NCI-H1105 treated with DMSO at 0.1 percent for 48 hours (cell line): ENCODE data around the gene HECTD2.
"Not testable (repeated sequence)": the region's sequence is repeated elsewhere in the genome, so short reads cannot be mapped to it uniquely, and the experiment has no call there.

Experiments
- DNase-seq: peaks from one replicate; lab custom pipeline; 2025; lab: John Stamatoyannopoulos, UW

The HECTD2 gene

DNA sequence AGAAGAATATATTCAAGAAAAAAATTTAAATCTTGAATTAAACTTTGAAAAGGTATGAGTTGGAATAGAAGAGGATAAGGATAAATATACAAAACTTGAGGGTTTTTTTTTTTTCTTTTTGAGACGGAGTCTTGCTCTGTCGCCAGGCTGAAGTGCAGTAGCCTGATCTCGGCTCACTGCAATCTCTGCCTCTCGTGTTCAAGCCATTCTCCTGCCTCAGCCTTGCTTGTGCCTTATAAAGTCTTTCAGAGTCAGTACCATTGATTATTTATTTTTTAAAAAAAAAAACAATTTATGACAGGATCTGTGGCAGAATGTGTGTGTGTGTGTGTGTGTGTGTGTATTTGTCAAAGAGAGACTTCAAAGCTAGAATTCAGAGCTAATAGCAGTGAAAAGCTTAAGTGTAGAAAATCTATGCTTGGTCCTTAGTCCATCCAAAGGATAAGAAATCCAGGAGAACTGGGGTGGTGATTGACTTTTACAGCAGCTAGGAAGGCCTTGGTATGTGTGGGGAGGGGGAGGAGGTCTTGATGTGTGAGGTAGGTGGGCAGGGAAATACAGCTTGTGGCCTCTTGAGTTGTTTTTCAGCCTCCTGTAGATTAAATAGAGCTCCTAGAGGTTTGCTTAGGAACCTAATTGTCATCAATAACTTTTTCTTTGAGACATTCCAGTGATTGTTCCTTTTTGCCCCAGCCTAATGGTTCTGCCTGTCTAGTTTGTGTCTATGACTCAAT, 2.4 kb downstream of the HECTD2 start:
- DNase-seq: no peak

DNA sequence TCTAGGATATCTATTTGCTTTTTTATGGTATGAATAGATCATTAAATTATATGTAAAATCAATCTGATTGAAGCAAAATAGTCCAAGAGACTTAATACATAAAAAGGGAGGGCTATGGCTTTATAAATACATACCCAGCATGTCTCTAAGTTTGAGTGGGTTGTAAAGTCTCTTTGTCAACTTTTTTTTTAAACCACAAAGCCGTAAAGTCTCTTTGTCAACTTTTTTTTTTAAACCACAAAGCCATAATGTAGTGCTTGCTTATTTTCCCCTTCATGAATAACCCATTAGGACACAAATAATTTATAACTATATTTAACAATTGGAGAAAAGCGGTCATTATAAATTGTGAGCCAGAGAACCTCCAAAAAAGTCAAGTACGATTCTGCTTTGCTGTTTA, 5.7 kb downstream of the HECTD2 start:
- no peak for DNase-seq

DNA sequence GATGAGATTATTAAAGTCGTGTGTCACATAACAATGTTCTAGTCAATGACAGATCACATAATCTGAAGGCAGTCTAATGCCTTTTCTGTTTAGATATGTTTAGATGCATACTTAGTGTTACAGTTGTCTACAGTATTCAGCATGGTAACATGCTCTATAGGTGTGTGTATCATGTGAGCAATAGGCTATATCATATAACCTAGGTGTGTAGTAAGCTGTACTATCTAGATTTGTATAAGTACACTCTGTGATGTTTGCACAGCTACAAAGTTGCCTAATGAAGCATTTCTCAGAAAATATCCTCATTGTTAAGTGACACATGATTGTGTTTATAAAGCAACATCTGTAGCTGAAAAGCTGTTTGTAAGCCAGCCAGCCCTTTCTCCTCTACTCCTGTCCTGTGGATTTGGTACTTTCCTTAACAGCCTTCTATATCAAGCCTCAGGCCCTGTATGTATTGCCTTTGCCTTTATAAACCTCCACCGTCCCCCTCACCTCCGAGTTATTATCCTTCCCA, 6.3 kb downstream of the HECTD2 start:
- DNase-seq: no peak

DNA sequence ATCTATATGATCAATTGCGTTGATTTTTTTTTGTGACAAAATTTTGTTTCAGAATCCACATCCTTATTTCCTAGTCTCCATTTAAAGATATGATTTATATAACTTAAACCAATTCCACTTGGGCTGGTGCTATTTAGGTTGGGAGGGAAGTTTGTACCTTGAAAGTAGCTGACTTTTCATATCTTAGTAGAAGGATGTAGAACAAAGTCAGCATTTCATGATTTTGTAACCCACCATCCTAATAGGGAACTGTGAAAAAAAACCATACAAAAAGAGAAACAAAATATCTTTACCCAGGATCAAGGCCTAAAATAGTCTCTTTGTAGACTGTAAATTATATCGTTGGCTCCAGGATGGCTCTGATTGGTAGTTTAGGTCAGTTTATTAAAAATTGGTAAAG, 8.3 kb downstream of the HECTD2 start:
- DNase-seq: no peak

DNA sequence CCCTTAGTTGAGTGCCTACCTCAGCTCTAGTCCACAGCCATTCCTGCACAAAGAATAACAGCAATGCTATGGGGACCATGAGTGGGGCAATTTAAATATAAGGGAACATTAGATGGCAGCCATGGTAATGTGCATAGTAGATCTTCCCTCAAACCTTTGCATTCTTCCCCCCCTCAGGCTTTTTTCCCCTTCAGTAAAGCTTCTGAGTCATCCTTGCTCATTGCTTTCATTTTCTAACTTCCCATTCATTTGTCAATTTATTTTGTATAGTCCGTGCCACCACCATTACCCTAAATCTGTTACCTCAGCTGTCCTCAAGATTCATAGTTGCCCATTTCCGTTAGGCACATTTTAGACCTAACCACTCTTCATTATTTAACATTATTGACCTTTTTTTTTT, 10.7 kb downstream of the HECTD2 start:
- DNase-seq: no peak

DNA sequence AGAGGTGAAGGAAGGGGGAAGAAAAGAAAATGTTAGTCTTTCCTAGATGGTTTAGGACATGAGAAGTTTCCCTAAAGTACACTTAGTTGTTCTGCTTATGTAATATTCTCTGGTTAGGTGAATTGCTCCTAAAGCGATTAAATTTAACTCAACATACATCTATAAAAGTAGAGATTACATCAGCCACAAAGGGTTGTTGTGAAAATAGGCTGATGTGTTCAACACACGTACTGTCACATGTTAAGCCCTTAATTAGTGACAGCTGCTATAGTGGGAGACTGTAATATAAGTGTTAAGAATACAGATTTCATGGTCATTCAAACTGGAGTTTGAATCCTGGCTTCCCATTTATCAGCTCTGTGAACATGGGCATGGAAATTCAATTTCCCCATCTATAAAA, 12.8 kb downstream of the HECTD2 start:
- DNase-seq: no peak

DNA sequence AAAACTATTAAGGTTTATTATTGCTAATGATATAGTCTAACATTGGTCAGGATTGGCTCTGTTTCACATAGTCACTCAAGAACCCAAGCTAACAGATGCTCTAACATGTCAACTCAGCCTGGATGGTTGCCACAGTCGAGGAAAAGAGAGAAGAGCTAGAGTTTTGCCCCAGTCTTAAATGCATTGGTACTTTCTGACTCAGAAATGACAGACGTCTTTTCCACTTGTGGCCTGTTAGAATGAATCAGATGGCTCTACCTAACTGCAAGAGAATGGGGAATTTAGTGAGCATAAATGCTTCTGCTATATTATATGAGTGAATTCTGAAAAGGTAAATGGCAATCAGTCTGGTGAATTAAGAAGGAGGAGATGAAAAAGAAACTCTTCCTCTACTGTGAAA, 13.9 kb downstream of the HECTD2 start:
- no peak for DNase-seq

DNA sequence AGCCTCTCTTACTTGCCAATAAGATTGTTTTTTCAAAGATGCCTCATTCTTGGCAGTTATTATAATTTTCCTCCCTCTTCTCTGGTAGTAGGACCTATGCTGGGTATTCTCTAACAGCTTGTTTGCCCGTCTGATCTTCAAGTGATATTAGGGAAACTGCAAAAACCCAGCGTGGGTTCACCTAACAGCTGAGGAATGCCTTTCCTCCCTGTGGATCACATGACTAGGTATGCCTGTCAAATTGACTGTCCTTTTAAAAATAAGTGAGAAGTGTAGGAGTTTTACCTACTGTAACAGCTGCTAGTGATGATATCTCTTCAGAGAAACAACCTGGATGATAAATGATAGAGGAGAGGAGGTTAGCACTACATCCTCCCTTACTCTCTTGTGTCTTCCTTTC, 22.0 kb downstream of the HECTD2 start:
- DNase-seq: no peak

DNA sequence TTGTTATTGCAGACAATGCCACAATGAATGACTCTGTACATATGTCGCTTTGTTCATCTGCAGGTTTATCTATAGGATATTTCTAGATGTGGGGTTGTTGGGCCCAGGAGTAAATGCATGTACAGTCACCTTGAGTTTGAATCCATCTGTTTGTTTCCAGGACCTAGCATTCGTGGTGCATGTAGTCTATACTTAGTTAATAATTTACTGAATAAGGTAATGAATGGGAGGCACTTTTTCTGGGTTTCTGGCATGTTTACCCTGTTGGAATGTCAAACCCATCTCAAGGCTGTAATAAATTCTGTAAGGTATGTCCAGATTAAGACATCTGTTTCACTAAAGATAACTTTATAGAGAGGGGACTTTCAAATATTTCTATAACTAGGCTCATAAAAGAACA, 23.5 kb downstream of the HECTD2 start:
- no peak for DNase-seq

DNA sequence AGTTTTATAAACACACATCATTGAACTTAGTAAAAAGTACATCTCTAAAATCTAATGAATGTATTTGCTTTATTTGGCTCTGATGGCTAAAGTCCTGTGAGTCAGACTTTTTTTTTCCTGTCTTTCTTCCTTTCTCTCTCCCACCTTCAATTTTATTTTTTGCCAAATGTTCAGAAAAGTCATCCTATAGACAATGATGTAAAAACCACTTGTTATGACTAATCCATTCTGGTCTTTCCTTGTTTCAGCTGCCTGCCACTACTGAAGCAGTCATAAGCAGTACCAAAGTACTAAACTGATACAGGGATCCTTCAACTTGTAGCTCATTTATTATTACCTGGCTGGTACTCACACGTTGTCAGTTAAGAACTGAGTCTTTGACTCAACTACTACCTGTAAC, 23.9 kb downstream of the HECTD2 start:
- DNase-seq: no peak

DNA sequence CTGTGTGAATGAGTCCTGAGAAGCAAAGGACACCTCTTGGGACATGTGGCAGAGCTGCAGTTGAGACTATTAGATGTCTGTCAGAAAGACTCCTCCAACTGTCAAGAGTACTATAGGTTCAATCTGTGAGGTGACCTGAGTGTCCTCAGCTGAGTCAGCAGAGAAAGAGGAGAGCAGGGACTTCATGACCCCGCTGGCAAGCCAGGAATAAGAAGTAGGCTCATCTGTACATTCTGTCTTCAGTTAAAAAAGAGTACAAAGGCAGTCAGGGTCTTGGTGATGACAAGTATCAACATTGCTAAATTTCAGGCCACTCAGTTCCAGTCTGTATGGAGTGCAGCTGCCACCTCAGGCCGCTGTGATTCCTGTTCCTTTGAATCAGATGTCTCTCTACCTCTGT, 25.1 kb downstream of the HECTD2 start:
- DNase-seq: no peak

DNA sequence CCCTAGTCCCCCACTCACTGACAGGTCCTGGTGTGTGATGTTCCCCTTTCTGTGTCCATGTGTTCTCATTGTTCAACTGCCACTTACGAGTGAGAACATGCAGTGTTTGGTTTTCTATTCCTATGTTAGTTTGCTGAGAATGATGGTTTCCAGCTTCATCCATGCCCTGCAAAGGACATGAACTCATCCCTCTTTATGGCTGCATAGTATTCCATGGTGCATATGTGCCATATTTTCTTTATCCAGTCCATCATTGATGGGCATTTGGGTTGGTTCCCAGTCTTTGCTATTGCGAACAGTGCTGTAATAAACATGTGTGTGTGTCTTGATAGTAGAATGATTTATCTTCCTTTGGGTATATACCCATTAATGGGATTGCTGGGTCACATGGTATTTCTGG, 28.1 kb downstream of the HECTD2 start:
- not testable (repeated sequence) for DNase-seq

DNA sequence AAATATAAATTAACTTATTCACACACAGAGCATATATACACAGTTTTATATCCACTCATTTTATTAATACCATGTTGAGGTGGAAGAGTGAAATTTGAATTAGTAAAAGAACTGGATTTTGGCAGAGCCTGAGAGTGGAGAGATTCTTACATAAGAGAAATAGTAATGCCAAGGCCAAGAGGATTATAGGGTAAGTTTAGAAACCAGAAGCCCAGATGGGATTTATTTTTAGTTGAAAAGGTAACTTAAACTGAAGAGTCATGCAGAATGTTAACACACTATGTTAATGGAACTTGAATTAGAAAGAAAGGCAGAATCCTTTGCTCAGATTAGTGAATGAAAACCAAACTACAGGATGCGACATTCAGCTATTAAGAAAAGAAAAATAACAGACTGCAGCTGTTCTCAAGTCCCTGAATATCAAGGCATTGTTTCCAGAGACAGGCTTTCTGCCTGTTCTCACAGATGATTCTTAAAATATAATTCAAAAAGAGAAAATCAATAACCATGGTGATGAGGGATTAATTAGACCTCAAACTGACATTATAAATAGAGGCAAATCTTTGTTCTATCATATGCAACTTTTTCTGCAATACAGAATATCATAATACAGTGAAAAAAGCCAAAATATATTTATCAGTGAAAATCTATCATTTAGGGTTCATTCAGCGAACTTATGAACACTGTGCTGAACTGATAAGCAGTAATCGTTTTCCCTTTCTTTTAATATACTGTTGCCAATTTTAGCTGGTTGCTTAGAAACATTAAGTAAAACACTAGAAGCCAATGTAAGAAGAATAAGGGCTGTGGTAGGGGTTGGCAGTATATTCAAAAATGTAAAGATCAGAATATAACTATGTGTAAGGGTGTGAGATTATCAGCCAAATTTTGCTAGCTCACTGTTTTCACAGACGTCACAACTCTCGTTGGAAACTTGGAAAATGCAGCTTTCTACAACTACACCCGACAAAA, 34.4 kb downstream of the HECTD2 start:
- DNase-seq: no peak

DNA sequence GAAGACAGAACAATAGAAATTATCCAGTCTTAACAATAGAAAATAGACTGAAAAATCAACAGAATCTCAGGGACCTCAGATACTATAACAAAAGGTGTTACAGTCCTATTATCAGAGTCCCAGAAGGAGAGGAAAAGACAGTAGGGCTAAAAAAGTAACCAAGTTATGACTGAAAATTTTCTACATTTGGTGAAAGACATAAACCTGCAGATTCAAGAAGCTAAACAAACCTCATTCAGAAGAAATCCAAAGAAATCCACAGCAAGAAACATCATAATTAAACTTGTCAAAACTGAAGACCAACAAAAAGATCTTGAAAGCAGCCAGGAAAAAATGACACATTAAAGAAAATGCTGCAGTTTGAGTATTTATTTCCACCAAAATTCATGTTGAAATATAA, 41.9 kb downstream of the HECTD2 start:
- no peak for DNase-seq

DNA sequence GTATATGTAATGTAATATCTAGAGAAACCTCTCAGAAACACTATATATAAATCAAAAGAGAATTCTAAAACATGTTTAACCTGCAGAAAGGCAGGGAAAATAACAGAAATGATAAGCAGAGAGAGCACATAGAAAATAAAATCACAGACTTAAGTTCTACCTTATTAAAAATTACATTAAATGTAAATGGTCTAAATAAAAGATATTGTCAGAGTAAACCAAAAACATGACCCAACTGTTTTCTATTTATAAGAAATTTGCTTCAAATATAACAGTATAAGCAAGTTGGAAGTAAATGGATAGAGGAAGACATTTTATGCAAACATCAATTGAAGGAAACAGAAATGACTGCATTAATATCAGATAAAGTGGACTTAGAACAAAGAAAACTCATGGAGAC, 43.4 kb downstream of the HECTD2 start:
- DNase-seq: no peak

DNA sequence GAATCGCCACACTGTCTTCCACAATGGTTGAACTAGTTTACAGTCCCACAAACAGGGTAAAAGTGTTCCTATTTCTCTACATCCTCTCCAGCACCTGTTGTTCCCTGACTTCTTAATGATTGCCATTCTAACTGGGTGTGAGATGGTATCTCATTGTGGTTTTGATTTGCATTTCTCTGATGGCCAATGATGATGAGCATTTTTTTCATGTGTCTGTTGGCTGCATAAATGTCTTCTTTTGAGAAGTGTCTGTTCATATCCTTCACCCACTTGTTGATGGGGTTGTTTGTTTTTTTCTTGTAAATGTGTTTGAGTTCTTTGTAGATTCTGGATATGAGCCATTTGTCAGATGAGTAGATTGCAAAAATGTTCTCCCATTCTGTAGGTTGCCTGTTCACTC, 45.0 kb downstream of the HECTD2 start:
- not testable (repeated sequence) for DNase-seq

DNA sequence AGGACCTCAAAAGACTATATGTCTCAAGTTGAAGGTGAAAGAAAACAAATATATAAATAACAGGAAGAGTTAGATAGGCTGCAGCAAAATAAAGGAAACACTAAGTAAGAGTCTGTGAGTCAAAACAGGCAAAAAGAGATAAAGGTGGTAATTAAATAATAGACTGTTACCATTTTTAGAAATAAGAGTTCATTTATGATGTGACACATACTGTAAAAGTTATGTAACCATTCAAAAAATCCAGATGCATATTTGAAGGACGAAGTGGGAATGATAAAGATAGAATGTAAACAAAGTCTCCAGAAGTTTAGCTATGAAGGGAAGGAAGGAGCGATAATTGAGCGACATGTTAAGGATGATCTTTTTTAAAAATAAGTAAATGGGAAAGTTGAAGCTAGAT, 50.5 kb downstream of the HECTD2 start:
- no peak for DNase-seq

DNA sequence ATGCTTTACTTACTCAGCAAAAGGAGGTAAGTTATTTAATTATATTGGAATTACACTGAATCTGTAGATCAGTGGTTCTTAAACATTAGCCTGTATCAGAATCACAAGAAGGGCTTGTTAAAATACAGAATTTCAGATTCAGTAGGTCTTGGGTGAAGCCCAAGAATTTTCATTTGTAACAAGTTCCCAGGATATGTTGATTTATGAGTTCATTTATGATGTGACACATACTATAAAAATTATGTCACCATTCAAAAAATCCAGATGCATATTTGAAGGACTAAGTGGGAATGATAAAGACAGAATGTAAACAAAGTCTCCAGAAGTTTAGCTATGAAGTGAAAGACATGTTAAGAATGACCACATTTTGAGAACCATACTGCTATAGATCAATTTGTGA, 52.3 kb downstream of the HECTD2 start:
- no peak for DNase-seq

DNA sequence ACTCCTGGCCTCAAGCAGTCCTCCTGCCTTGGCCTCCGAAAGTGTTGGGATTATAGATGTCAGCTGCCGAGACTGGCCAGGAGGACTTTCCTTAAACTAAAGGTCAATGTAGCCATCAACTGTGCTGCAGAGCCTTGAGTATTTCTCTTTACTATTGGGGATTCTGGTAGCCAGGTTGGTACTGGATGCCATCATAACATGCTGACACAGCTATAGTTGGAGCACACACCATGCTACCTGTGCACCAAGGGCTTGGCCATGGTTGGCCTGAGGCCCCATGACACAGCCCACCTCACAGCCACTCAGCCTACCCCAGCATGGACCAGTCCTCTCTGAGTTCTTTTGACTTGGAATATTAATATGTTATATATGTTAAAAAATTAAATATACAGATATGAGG, 54.4 kb downstream of the HECTD2 start:
- DNase-seq: no peak

DNA sequence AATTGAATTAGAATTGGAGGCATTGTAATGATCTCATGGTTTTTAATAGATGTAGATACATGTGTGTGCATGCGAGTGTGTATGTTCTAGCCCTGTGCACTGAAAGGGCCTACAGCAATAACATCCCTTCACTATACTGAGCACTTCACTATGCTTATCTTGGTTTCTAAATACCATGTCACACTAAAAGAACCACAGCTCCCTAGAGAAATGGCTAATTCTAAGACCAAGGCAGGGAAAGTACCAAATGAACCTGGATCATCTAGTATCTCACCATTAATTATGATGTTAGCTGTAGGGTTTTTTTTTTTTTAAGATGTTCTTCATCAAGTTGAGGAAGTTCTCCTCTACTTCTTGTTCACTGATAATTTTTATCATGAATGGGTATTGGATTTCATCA, 55.1 kb downstream of the HECTD2 start:
- DNase-seq: no peak

DNA sequence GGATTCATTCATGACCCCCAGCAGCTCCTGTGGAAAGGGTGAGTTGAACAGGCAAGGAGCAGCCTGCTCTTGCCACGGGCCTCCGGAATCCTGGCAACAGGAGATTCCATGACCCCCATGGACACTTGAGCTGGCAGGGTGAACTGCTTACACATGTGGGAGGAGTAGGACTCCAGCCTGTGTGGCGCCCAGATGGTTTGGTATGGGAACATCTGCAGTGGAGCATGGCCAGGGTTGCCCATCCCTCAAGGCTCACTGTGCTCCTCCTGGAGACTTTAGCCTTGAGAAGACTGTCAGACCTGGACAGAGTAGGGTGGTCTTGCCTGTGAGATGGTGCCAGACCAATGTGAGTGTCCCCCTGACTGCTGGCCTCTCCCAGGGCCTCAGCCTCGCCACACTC, 57.0 kb downstream of the HECTD2 start:
- DNase-seq: no peak

DNA sequence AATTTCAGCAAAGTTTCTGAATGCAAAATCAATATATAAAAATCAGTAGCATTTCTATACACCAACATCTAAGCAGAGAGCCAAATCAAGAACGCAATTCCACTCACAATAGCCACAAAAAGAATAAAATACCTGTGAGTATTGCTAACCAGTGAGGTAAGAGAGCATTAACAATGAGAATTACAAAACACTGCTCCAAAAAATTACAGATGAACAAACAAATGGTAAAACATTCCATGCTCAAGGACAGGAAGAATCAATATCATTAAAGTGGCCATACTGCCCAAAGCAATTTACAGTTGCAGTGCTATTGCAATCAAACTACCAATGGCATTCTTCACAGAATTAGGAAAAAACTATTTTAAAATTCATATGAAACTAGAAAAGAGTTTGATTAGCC, 61.5 kb downstream of the HECTD2 start:
- DNase-seq: no peak

DNA sequence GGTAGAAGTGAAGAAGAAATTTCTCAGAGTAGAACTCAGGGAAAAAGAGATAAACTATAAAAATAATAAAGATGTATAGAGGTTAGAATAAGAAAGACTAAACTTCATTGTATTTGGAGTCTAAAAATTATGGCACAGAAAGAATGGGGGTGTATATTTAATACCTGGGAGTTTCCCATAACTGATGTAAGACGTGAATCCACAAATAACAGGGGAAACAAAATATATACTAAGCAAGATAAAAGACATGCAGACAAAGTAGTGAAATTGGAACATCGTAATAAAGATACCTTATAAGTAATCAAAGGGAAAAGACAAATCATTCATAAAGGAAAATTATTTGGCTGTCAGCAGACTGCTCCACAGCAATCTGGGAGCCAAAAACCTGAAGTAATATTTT, 62.8 kb downstream of the HECTD2 start:
- DNase-seq: no peak
